H1 (cell line): Measurements from ENCODE around the gene STARD9. TPM values are rescaled to one million over a fixed set of nuclear protein-coding genes. Genes with fewer than 3 reads are reported as not detected.
A peak's percentile ranks its signal among the peaks of the same experiment; 100 is the strongest.

Source experiments
- CTCF ChIA-PET: fragments of 300-600 bp; sonication (Branson Sonifier 250); formaldehyde crosslinking; loops from one replicate; lab custom pipeline; 2021; ENCODE audit not compliant: partially characterized antibody; lab: Charles Lee
- POLR2A ChIA-PET: fragments of 300-600 bp; sonication (Branson Sonifier 250); formaldehyde crosslinking; loops from one replicate; lab custom pipeline; 2021; ENCODE audit warnings: inconsistent platforms; ENCODE audit not compliant: partially characterized antibody; lab: Charles Lee
- DNase-seq, 2 experiments: peaks; one replicate each; pipeline versions ENCODE4 v3.0.0 to v3.0.0-alpha.2; 2010 to 2022; ENCODE audit warnings: low spot score in 2 of 2, low read depth in 1 of 2, mixed read lengths in 1 of 2
- FAIRE-seq: peaks from 2 replicates; lab custom pipeline; 2011; peaks lifted over from hg19 to GRCh38; lab: Jason Lieb, UNC
- H2AFZ ChIP-seq: 2 replicates; pipeline ENCODE4 v1.8.1; 2012; ENCODE audit warnings: low read length, inconsistent platforms
- H2AK5ac ChIP-seq: 2 replicates; pipeline ENCODE4 v1.6.1; 2013; ENCODE audit warnings: low read depth, low read length
- H2BK120ac ChIP-seq: replicated peaks from 2 replicates; pipeline ENCODE3; 2013; ENCODE audit warnings: low read depth, low read length, inconsistent platforms
- H2BK12ac ChIP-seq: 2 replicates; pipeline ENCODE4 v1.6.1; 2013; ENCODE audit warnings: low read depth, low read length
- H2BK15ac ChIP-seq: 2 replicates; pipeline ENCODE4 v1.6.1; 2013; ENCODE audit warnings: low read length
- H2BK20ac ChIP-seq: 2 replicates; pipeline ENCODE4 v1.6.1; 2013; ENCODE audit warnings: low read length
- H2BK5ac ChIP-seq: 2 replicates; pipeline ENCODE4 v1.6.1; 2013; ENCODE audit warnings: low read depth, low read length
- H3K14ac ChIP-seq: 2 replicates; pipeline ENCODE4 v1.6.1; 2013; ENCODE audit warnings: inconsistent platforms; ENCODE audit not compliant: insufficient read length
- H3K18ac ChIP-seq: 2 replicates; pipeline ENCODE4 v1.6.1; 2013; ENCODE audit warnings: low read length; ENCODE audit errors: extremely low read depth
- H3K23ac ChIP-seq: 2 replicates; pipeline ENCODE4 v1.6.1; 2013; ENCODE audit warnings: inconsistent platforms; ENCODE audit not compliant: insufficient read length
- H3K23me2 ChIP-seq: 2 replicates; pipeline ENCODE4 v1.6.1; 2013; ENCODE audit warnings: low read depth, low read length
- H3K27ac ChIP-seq: 2 replicates; pipeline ENCODE4 v1.6.1; 2011; ENCODE audit warnings: low read depth, low read length, inconsistent platforms
- H3K27me3 ChIP-seq, 4 experiments: replicated peaks in 1 of 4; 1 replicate in 1 of 4; 2 replicates in 3 of 4; pipeline versions ENCODE4 v1.6.1 to v1.8.1; 2011 to 2013; ENCODE audit warnings: low read length in 3 of 4, mild to moderate bottlenecking in 3 of 4, inconsistent platforms in 2 of 4, mixed read lengths in 2 of 4, moderate library complexity in 1 of 4; ENCODE audit not compliant: control insufficient read depth in 3 of 4, insufficient read depth in 3 of 4; ENCODE audit errors: extremely low read depth in 1 of 4
- H3K36me3 ChIP-seq, 4 experiments: 2 replicates each; pipeline versions ENCODE4 v1.6.1 to v1.8.1; 2011 to 2013; ENCODE audit warnings: mild to moderate bottlenecking in 4 of 4, low read length in 3 of 4, moderate library complexity in 2 of 4, control low read depth in 1 of 4, inconsistent platforms in 1 of 4; ENCODE audit not compliant: insufficient read depth in 4 of 4, control insufficient read depth in 2 of 4
- H3K4ac ChIP-seq: replicated peaks from 2 replicates; pipeline ENCODE3; 2013; ENCODE audit warnings: low read length, low read depth, mixed read lengths, inconsistent platforms; ENCODE audit not compliant: insufficient read length
- H3K4me1 ChIP-seq, 4 experiments: replicated peaks in 1 of 4; 1 replicate in 1 of 4; 2 replicates in 3 of 4; pipeline versions ENCODE4 v1.6.1 to v1.8.1; 2011 to 2013; ENCODE audit warnings: low read length in 3 of 4, inconsistent platforms in 2 of 4, mixed read lengths in 1 of 4; ENCODE audit not compliant: insufficient read depth in 4 of 4, control insufficient read depth in 3 of 4
- H3K4me2 ChIP-seq, 2 experiments: 2 replicates each; pipeline versions ENCODE4 v1.6.1 to v1.8.1; 2011 to 2013; ENCODE audit warnings: low read depth in 2 of 2, low read length in 2 of 2, control low read depth in 1 of 2, inconsistent platforms in 1 of 2, mild to moderate bottlenecking in 1 of 2; ENCODE audit not compliant: insufficient read depth in 1 of 2
- H3K4me3 ChIP-seq, 4 experiments: fragments of 200-600, 300-600 bp in 1 of 4; sonication (generic), shearing (Covaris generic), sonication (Bioruptor Twin) in 1 of 4; 2 replicates each; pipeline versions ENCODE4 v1.5.1 to v1.8.1; 2011 to 2016; ENCODE audit warnings: low read length in 4 of 4, low read depth in 3 of 4, control low read depth in 2 of 4, inconsistent platforms in 2 of 4, mild to moderate bottlenecking in 2 of 4, mixed read lengths in 1 of 4, moderate library complexity in 1 of 4; ENCODE audit not compliant: insufficient read depth in 2 of 4; ENCODE audit errors: extremely low read depth in 1 of 4
- H3K56ac ChIP-seq: replicated peaks from 2 replicates; pipeline ENCODE3; 2013; ENCODE audit warnings: low read depth, mild to moderate bottlenecking, mixed read lengths, low read length, inconsistent platforms; ENCODE audit not compliant: insufficient read length
- H3K79me1 ChIP-seq: 2 replicates; pipeline ENCODE4 v1.6.1; 2013; ENCODE audit warnings: low read depth, low read length, control low read depth
- H3K79me2 ChIP-seq, 2 experiments: 2 replicates each; pipeline versions ENCODE4 v1.6.1 to v1.8.1; 2012 to 2013; ENCODE audit warnings: low read length in 2 of 2, mild to moderate bottlenecking in 2 of 2, inconsistent platforms in 1 of 2; ENCODE audit not compliant: insufficient read depth in 2 of 2, control insufficient read depth in 1 of 2
- H3K9ac ChIP-seq, 4 experiments: replicated peaks in 1 of 4; 1 replicate in 1 of 4; 2 replicates in 3 of 4; pipeline versions ENCODE4 v1.6.1 to v1.8.1; 2011 to 2013; ENCODE audit warnings: low read depth in 3 of 4, low read length in 3 of 4, control low read depth in 2 of 4, mild to moderate bottlenecking in 2 of 4, moderate library complexity in 2 of 4, inconsistent platforms in 1 of 4; ENCODE audit errors: extremely low read depth in 1 of 4
- H3K9me3 ChIP-seq, 2 experiments: 2 replicates each; pipeline versions ENCODE4 v1.6.1 to v1.8.1; 2012 to 2013; ENCODE audit warnings: mild to moderate bottlenecking in 2 of 2, moderate library complexity in 2 of 2, control low read depth in 1 of 2, inconsistent platforms in 1 of 2, low read depth in 1 of 2, low read length in 1 of 2, mixed read lengths in 1 of 2; ENCODE audit not compliant: insufficient read depth in 2 of 2
- H4K20me1 ChIP-seq, 2 experiments: replicated peaks in 1 of 2; 2 replicates each; pipeline versions ENCODE3 to v1.8.1; 2011 to 2013; ENCODE audit warnings: inconsistent platforms in 2 of 2, low read length in 2 of 2, mild to moderate bottlenecking in 1 of 2; ENCODE audit not compliant: insufficient read depth in 2 of 2, control insufficient read depth in 1 of 2
- H4K5ac ChIP-seq: 2 replicates; pipeline ENCODE4 v1.6.1; 2013; ENCODE audit warnings: low read length, low read depth, mixed read lengths, inconsistent platforms; ENCODE audit not compliant: insufficient read length
- H4K8ac ChIP-seq: 2 replicates; pipeline ENCODE4 v1.8.0; 2013; ENCODE audit warnings: mild to moderate bottlenecking, moderate library complexity, low read length, inconsistent platforms; ENCODE audit not compliant: insufficient read depth; ENCODE audit errors: extremely low read depth
- H4K91ac ChIP-seq: replicated peaks from 2 replicates; pipeline ENCODE3; 2013; ENCODE audit warnings: low read length, mixed read lengths, inconsistent platforms; ENCODE audit not compliant: insufficient read length
- BRCA1 ChIP-seq: IDR thresholded peaks from 2 replicates; pipeline ENCODE4 v1.6.1; 2012; ENCODE audit warnings: low read depth, low read length, improper control_type of control experiment
- CHD1 ChIP-seq: IDR thresholded peaks from 2 replicates; pipeline ENCODE4 v1.6.1; 2012; ENCODE audit warnings: low read depth, low read length, improper control_type of control experiment
- CTCF ChIP-seq, 3 experiments: IDR thresholded peaks; 1 replicate in 2 of 3; 2 replicates in 1 of 3; pipeline versions ENCODE4 v1.5.1 to v1.6.1; 2011; ENCODE audit warnings: low read length in 3 of 3, mild to moderate bottlenecking in 3 of 3, inconsistent platforms in 2 of 3, low read depth in 1 of 3, moderate library complexity in 1 of 3; ENCODE audit not compliant: insufficient read depth in 1 of 3; ENCODE audit errors: control extremely low read depth in 1 of 3
- PHF8 ChIP-seq: fragments of 200-600 bp; sonication (generic); conservative IDR thresholded peaks from 2 replicates; pipeline ENCODE4 v1.7.1; 2012; ENCODE audit warnings: low read depth, mild to moderate bottlenecking, inconsistent platforms, low read length, moderate library complexity
- RNF2 ChIP-seq: fragments of 200-900, 300-1000 bp; sonication (generic); IDR thresholded peaks from 2 replicates; pipeline ENCODE4 v1.7.1; 2016; ENCODE audit warnings: borderline replicate concordance, low read depth, mild to moderate bottlenecking, antibody characterized with exemption, low read length; ENCODE audit not compliant: poor library complexity, severe bottlenecking; ENCODE audit errors: missing control alignments
- SIN3A ChIP-seq, 2 experiments: IDR thresholded peaks in 1 of 2; conservative IDR thresholded peaks in 1 of 2; 2 replicates each; pipeline ENCODE4 v1.6.1; 2011 to 2012; ENCODE audit warnings: low read length in 2 of 2, improper control_type of control experiment in 1 of 2, low read depth in 1 of 2, mild to moderate bottlenecking in 1 of 2
- TAF7 ChIP-seq: optimal IDR thresholded peaks from 2 replicates; pipeline ENCODE3; 2011; ENCODE audit warnings: low read depth, mild to moderate bottlenecking, inconsistent platforms, low read length, moderate library complexity, borderline replicate concordance
- WGBS, 2 experiments: shearing (Covaris generic) in 1 of 2; methylation state at CpG; one replicate each; pipeline versions ENCODE4 v1.1.6 to v1.1.7; 2013 to 2015; ENCODE audit warnings: low lambda C conversion rate in 2 of 2, mixed read lengths in 2 of 2, inconsistent platforms in 1 of 2, low coverage in 1 of 2, missing lambda C conversion rate in 1 of 2; ENCODE audit not compliant: insufficient replicate concordance in 2 of 2, insufficient coverage in 1 of 2, insufficient read length in 1 of 2; ENCODE audit errors: extremely low coverage in 1 of 2, missing lambda C conversion rate in 1 of 2; 5-methylcytosine and 5-hydroxymethylcytosine counted together
- polyA plus RNA-seq, 7 experiments: library from polyadenylated mRNA; depleted of rRNA in 3 of 7; stranded (reverse) in 5 of 7; unstranded in 2 of 7; fragments of >200 nt in 5 of 7; fragments of 200-250 nt in 2 of 7; gene quantifications; 1 replicate in 5 of 7; 2 replicates in 1 of 7; 4 replicates in 1 of 7; pipeline versions ENCODE4 v1.2.1 to v1.2.3, GENCODE V29; 2011 to 2013; ENCODE audit warnings: missing spikeins in 2 of 7, mixed read lengths in 2 of 7
- total RNA-seq: library from RNA; stranded (reverse); fragmentation: NEBNext Ultra II Directional; extraction: Animal tissue kit (Norgen Biotek cat#: 25700); gene quantifications from 2 replicates; pipeline ENCODE4 v1.2.1, GENCODE V29; 2021

STARD9 gene
- total and polyA plus RNA-seq, 2 of the 8 experiments (the other 6 are each of a cell fraction or from before 2014, with no cell fraction given) = 2.8 to 7.0 TPM

GRCh38 chr15:42548249-42549031 is 27.0 kb upstream of the STARD9 start, which contains the start of the genes HAUS2 and LRRC57:
Gene HAUS2, plus strand, starts transcription at chr15:42548838. Its CDS starts 35 bp downstream, at chr15:42548873.
Gene LRRC57, minus strand, starts transcription at chr15:42548793. Its CDS starts 359 bp downstream, at chr15:42548434.
- H3K9me3 ChIP-seq = no peaks in the 10 kb centered on the region
- no peak within 1 kb of the TSS for H2BK120ac ChIP-seq
- peaks cover 0 to 3% (median 0%) of the 10 kb centered on the region in 4 experiments; a peak in 2 of 7 replicates for H3K4me1 ChIP-seq
- H3K14ac ChIP-seq = no peak within 1 kb of the TSS
- H3K56ac ChIP-seq = peak within 1 kb of the TSS; percentile 90
- H2AK5ac ChIP-seq = no peak within 1 kb of the TSS
- DNase-seq (peak; percentile 59 to 98), FAIRE-seq (no peak)
- H4K5ac ChIP-seq = peak within 1 kb of the TSS; percentile 95
- H2BK20ac ChIP-seq = no peak within 1 kb of the TSS
- H3K18ac ChIP-seq = peak within 1 kb of the TSS; percentile 85
- peak within 1 kb of the TSS; percentile 92 to 97 (median 96) for H3K4me3 ChIP-seq
- H2BK5ac ChIP-seq = peak within 1 kb of the TSS; percentile 90
- no peaks in the 10 kb centered on the region; the same call in 1 of the 2 replicates for H3K23me2 ChIP-seq
- peak within 1 kb of the TSS; percentile 60 for H3K4ac ChIP-seq
- H3K27ac ChIP-seq = peak within 1 kb of the TSS; percentile 97
- H2BK12ac ChIP-seq = peak within 1 kb of the TSS; percentile 88; the same call in 1 of the 2 replicates
- WGBS, 2 experiments = 1% methylated on average over 69 of the region's 71 CpGs; no CpG with 5 or more reads in 1 of the 2 experiments
- peak within 1 kb of the TSS; percentile 84 to 86 for H3K4me2 ChIP-seq
- H4K20me1 ChIP-seq = no peaks in the 10 kb centered on the region
- ChIA-PET POLR2A (interaction anchor here (0.7 to 2.0 kb wide), 12 partner anchors 9 to 122 kb away, joined by 3 to 11 read pairs (median 4); partner anchors contain the start of genes STARD9 and ZNF106), CTCF (interaction anchor here (0.7 to 2.4 kb wide), 3 partner anchors 97 to 103 kb away, joined by 3 to 9 read pairs (median 4); no protein-coding TSS in a partner anchor)
- no peaks in the 10 kb centered on the region for H3K27me3 ChIP-seq
- H3K23ac ChIP-seq = no peak within 1 kb of the TSS
- H2AFZ ChIP-seq = peak within 1 kb of the TSS; percentile 86
- peak within 1 kb of the TSS; percentile 94 to 97 (median 96) for H3K9ac ChIP-seq
- no peak within 1 kb of the TSS for H4K91ac ChIP-seq
- peaks cover 0 to 37% of the 10 kb centered on the region in 2 experiments; a peak in 3 of 4 replicates for H3K79me2 ChIP-seq
- H3K36me3 ChIP-seq = peaks cover 0 to 15% (median 3%) of the 10 kb centered on the region in 4 experiments; a peak in 4 of 8 replicates
- no peak within 1 kb of the TSS for H2BK15ac ChIP-seq
- peak within 1 kb of the TSS; percentile 99; the same call in 1 of the 2 replicates for H4K8ac ChIP-seq
- peaks cover 2% of the 10 kb centered on the region; the same call in 1 of the 2 replicates for H3K79me1 ChIP-seq
- TF ChIP-seq RNF2 = no peak
- TF ChIP-seq CHD1 = no peak
- TF ChIP-seq TAF7 = peak; percentile 88
- TF ChIP-seq CTCF (IDR thresholded peaks at IDR 0.05; ENCODE audit: control extremely low read depth in 1 of 3, insufficient read depth in 1 of 3, low read depth in 1 of 3, low read length in 3 of 3) = no peak
- TF ChIP-seq BRCA1 = no peak
- peak; percentile 58 to 95; a peak in 2 of 4 replicates for TF ChIP-seq SIN3A (conservative IDR thresholded peaks at IDR 0.05 in 1 of 2, IDR thresholded peaks at IDR 0.05 in 1 of 2; ENCODE audit: low read depth in 1 of 2, low read length in 2 of 2)
- peak; percentile 99 for TF ChIP-seq PHF8
